SU-DHL-6 (cell line): ENCODE measurements around the gene GATD1.

ENCODE experiments used
- H2AFZ ChIP-seq: fragments of 200-600 bp; sonication (generic); 2 replicates; pipeline ENCODE4 v1.6.1; 2014; ENCODE audit warnings: low read depth, mild to moderate bottlenecking, moderate library complexity, mixed read lengths, antibody characterized with exemption, low read length; ENCODE audit not compliant: severe bottlenecking
- H3F3A ChIP-seq: fragments of 200-600 bp; shearing (Covaris generic); 2 replicates; pipeline ENCODE4 v1.6.0; 2016; ENCODE audit warnings: antibody characterized with exemption, mild to moderate bottlenecking; ENCODE audit not compliant: insufficient read depth
- H3K27ac ChIP-seq: fragments of 200-600 bp; sonication (generic); 2 replicates; pipeline ENCODE4 v1.5.1; 2016; ENCODE audit warnings: low read depth, mild to moderate bottlenecking, low read length, moderate library complexity, mixed read lengths
- H3K27me3 ChIP-seq: fragments of 200-600 bp; sonication (generic), shearing (Covaris generic); 2 replicates; pipeline ENCODE4 v1.6.0; 2014; ENCODE audit warnings: mild to moderate bottlenecking, low read length
- H3K36me3 ChIP-seq: fragments of 200-600 bp; sonication (generic); 2 replicates; pipeline ENCODE4 v1.6.1; 2014; ENCODE audit warnings: mild to moderate bottlenecking, low read length, mixed read lengths
- H3K4me2 ChIP-seq: fragments of 300-600, 200-600 bp; shearing (Covaris generic), sonication (generic); 2 replicates; pipeline ENCODE4 v1.6.0; 2014; ENCODE audit warnings: low read length, low read depth, mild to moderate bottlenecking; ENCODE audit not compliant: poor library complexity, severe bottlenecking
- H3K4me3 ChIP-seq: fragments of 200-600 bp; sonication (generic); 2 replicates; pipeline ENCODE4 v1.5.1; 2014; ENCODE audit warnings: antibody characterized with exemption, low read length, mild to moderate bottlenecking, mixed read lengths; ENCODE audit not compliant: insufficient read depth, poor library complexity, severe bottlenecking
- H3K79me2 ChIP-seq: fragments of 200-600 bp; sonication (generic); 2 replicates; pipeline ENCODE4 v1.6.1; 2014; ENCODE audit warnings: mild to moderate bottlenecking, low read length, moderate library complexity; ENCODE audit not compliant: insufficient read depth
- H3K9ac ChIP-seq: fragments of 200-600 bp; sonication (generic); 2 replicates; pipeline ENCODE4 v1.7.0; 2014; ENCODE audit warnings: mild to moderate bottlenecking, low read length
- H3K9me2 ChIP-seq: fragments of 200-600 bp; sonication (generic); replicated peaks from 2 replicates; pipeline ENCODE4 v1.6.1; 2014; ENCODE audit warnings: low read length; ENCODE audit not compliant: insufficient read depth
- H3K9me3 ChIP-seq: fragments of 200-600 bp; sonication (generic); 2 replicates; pipeline ENCODE4 v1.6.1; 2014; ENCODE audit warnings: low read length, mixed read lengths; ENCODE audit not compliant: insufficient read depth
- H4K20me1 ChIP-seq: fragments of 200-600 bp; sonication (generic); 2 replicates; pipeline ENCODE4 v1.6.1; 2014; ENCODE audit warnings: low read depth, mild to moderate bottlenecking, antibody characterized with exemption, low read length, moderate library complexity, mixed read lengths
- EZH2phosphoT487 ChIP-seq: fragments of 200-600 bp; sonication (generic), shearing (Covaris generic); conservative IDR thresholded peaks from 2 replicates; pipeline ENCODE4 v1.6.1; 2018; ENCODE audit warnings: mild to moderate bottlenecking, antibody characterized with exemption, low read length, moderate library complexity, mixed read lengths
- TF ChIP-seq, protein P1 (sequence below): fragments of 200-600 bp; sonication (generic); IDR thresholded peaks from one replicate; pipeline ENCODE4 v1.5.1; 2017; ENCODE audit warnings: antibody characterized with exemption, mild to moderate bottlenecking, low read length, moderate library complexity; ENCODE audit not compliant: insufficient read depth, poor library complexity, severe bottlenecking

GATD1 gene

DNA sequence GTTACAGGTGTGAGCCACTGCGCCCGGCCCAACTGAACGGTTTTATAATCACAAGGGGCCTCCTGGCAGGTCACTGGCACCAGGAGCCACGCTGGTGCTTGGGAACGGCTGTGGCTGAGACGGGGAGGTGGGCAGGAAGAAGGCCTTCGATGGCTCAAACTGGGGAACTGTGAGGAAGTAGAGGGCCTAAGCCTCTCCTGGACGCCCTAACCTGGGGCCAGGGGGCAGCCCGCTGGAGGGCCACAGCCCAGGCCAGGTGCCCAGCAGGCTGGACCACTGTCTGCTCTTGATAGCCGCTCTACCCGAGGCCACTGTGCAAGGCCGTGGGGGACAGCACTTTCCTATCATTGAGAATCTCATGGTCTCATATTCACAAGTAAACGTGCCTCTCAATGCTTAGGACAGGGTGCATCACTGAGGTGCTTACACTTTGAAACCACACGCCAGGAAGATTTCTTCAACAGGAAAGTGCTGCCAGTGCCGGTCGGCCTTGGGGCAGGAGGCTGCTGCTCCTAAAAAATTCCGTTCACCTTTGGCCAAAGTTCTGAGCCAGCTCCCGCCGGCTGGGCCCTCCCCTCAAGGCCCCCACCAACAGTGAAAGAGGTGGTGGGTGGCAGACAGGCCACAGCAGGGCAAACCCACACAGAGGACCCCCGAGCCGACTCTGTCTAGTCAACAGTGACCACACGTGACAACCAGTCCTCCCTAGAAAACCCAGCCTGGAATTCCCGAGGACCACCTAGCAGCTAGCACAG, 7.2 kb downstream of the GATD1 start:
- no peaks in the 10 kb centered on the region for H3K36me3 ChIP-seq
- H3K9ac ChIP-seq: no peak overlapping the region
- no peaks in the 10 kb centered on the region for H4K20me1 ChIP-seq
- H3K79me2 ChIP-seq: peaks cover 26% of the 10 kb centered on the region
- TF ChIP-seq EZH2phosphoT487: no peak
- TF ChIP-seq, protein P1, sequence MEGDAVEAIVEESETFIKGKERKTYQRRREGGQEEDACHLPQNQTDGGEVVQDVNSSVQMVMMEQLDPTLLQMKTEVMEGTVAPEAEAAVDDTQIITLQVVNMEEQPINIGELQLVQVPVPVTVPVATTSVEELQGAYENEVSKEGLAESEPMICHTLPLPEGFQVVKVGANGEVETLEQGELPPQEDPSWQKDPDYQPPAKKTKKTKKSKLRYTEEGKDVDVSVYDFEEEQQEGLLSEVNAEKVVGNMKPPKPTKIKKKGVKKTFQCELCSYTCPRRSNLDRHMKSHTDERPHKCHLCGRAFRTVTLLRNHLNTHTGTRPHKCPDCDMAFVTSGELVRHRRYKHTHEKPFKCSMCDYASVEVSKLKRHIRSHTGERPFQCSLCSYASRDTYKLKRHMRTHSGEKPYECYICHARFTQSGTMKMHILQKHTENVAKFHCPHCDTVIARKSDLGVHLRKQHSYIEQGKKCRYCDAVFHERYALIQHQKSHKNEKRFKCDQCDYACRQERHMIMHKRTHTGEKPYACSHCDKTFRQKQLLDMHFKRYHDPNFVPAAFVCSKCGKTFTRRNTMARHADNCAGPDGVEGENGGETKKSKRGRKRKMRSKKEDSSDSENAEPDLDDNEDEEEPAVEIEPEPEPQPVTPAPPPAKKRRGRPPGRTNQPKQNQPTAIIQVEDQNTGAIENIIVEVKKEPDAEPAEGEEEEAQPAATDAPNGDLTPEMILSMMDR: no peak
- no peaks in the 10 kb centered on the region for H3K9me3 ChIP-seq
- H3K4me2 ChIP-seq: no peak overlapping the region
- no peak overlapping the region for H2AFZ ChIP-seq
- H3K4me3 ChIP-seq: no peak overlapping the region
- H3F3A ChIP-seq: peaks cover 2% of the 10 kb centered on the region; the same call in 1 of the 2 replicates
- no peaks in the 10 kb centered on the region for H3K9me2 ChIP-seq
- H3K27ac ChIP-seq: no peak overlapping the region
- no peaks in the 10 kb centered on the region for H3K27me3 ChIP-seq

DNA sequence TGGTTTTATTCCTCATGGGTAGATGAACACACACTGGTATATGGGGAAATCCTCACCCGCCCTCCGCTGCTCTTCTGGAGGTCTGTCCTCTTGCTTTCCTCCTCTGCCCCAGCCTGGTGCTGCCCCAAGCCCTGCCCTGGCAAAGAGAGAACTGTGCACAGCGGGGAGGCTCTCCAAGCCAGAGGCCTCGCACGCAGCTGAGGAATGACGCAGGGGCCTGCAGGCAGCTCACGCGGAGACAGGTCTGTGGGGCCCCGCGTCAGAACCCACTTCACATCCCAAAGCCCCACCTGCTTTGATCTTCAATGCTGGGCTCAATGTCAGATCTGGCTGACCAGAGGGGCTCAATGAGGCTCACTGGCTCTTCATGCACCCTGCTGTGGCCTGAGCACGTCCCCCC, 10.0 kb downstream of the GATD1 start:
- no peak overlapping the region for H3K4me2 ChIP-seq
- no peak overlapping the region for H2AFZ ChIP-seq
- peaks cover 9% of the 10 kb centered on the region for H3F3A ChIP-seq
- H3K9me3 ChIP-seq: no peaks in the 10 kb centered on the region
- H4K20me1 ChIP-seq: no peaks in the 10 kb centered on the region
- H3K9ac ChIP-seq: no peak overlapping the region
- H3K27me3 ChIP-seq: no peaks in the 10 kb centered on the region
- no peak overlapping the region for H3K27ac ChIP-seq
- H3K9me2 ChIP-seq: no peaks in the 10 kb centered on the region
- TF ChIP-seq EZH2phosphoT487: no peak
- TF ChIP-seq, protein P1: no peak
- H3K79me2 ChIP-seq: no peaks in the 10 kb centered on the region
- H3K4me3 ChIP-seq: no peak overlapping the region
- H3K36me3 ChIP-seq: no peaks in the 10 kb centered on the region

DNA sequence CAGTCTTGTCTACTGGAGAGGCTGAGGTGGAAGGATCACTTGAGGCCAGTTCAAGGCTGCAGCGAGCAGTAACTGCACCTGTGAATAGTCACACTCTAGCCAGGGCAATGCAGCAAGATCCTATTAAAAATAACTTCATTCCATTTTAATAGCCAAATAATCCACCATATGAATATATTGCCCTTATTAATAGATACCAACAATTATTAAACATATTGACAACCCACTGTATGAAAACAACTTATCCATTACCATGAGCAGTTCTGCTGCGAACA, 10.4 kb downstream of the GATD1 start:
- Histone ChIP-seq H3K9ac (no peak overlapping the region), H3F3A (peaks cover 9% of the 10 kb centered on the region), H3K79me2 (no peaks in the 10 kb centered on the region), H3K27me3 (no peaks in the 10 kb centered on the region), H3K9me3 (no peaks in the 10 kb centered on the region), H2AFZ (no peak overlapping the region), H3K27ac (no peak overlapping the region), H4K20me1 (no peaks in the 10 kb centered on the region), H3K4me3 (no peak overlapping the region), H3K36me3 (no peaks in the 10 kb centered on the region), H3K9me2 (no peaks in the 10 kb centered on the region), H3K4me2 (no peak overlapping the region)
- no peak for TF ChIP-seq EZH2phosphoT487
- TF ChIP-seq, protein P1: no peak
